Activated T-helper 1 cell treated with anti-CD3 and anti-CD28 coated beads, Interleukin-2, amount 50 U/mL, for 16 hours (primary cell): Measurements from ENCODE around the gene SLC46A3.
"Not testable (repeated sequence)": the region's sequence is repeated elsewhere in the genome, so short reads cannot be mapped to it uniquely, and the experiment has no call there.

Source experiments
- DNase-seq, 2 donors: peaks; one replicate each; pipeline ENCODE4 v3.0.0-alpha.2; 2020; ENCODE audit warnings: low read depth in 1 of 2, low spot score in 1 of 2

The SLC46A3 gene

GRCh38 chr13:28730762-28731161, 12.0 kb upstream of the SLC46A3 start:
- DNase-seq, result no peak

- no peak for DNase-seq
Measured at GRCh38 chr13:28729541-28729940, 10.8 kb upstream of the SLC46A3 start.

- no peak for DNase-seq
Measured at GRCh38 chr13:28728642-28729041, 9.9 kb upstream of the SLC46A3 start.

- DNase-seq, result no peak
Measured at GRCh38 chr13:28725046-28725610, 6.4 kb upstream of the SLC46A3 start.

DNA sequence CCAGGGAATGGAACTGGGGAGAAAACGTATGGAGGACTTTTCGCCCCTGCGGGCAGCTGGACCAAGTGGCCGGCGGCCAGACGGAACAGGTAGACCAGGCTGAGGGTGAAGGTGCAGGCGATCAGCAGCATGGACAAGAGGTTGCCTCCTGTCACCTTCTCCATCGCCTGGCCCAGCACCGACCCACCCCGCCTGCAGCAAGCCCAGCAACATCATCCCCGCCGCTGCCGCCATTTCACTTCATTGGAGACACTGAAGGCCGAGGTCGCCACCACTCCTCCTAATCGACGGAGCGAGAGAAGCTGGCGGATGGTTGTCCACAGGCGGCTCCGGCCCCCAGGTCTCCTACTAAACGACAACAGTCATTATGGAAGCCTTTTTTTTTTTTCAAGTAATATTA, 5.0 kb upstream of the SLC46A3 start:
- no peak for DNase-seq

DNA sequence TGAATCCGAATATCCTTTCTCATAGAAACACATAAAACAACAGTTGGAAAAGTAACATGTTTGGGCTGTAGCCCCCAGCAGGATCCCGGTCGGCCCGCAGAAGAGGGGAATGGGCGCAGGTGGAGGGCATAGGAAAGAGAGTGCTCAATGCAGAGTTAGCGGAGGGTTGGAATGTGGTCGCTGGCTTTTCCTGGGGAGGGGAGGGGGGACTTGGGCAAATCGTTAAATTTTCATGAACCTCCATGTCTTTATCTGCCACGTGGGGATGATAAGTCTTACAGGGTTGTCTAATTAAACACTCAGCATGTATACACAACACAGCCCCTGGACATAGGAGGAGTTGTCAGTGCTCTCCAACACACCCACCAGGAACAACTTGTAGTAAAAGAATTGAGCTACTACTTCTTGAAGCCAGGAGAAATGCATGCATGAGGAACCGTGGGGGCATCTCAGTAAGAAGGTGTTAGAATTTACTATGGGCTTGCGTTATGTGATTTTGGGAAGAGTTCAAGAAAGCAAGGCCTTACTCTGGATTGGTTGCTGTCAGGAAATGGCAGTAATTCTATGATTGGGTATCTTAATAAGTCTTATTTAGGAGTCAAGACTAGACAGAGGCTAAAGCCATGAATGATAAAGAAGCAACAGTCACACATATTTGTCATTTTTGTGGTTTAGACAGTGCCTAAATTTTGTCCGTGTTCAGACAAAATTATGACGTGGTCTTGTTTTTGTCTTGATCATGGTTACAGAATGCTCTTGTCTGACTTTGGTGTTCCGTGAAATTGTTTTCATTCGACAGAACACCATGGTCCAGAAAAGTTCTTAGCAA, 671 bp upstream of the SLC46A3 start:
- no peak for DNase-seq

DNA sequence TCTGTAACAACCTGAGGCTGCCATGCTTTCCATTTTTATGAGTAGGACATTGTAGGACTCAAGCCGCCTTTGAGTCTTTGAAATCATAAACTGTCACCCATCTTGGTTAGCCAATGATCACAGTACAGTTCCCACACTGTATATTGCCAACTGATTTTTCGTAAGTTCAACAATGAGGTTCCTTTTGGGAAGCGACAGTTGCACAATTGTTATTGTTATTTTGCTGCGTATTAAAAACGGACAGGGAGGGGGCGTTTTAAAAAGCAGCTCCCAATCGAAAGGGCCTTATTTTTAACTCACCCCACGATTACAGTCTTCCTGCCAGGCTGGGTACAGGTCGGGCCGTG, 601 bp downstream of the SLC46A3 start:
- DNase-seq, result no peak

GRCh38 chr13:28717170-28717569, 1.6 kb downstream of the SLC46A3 start:
- no peak for DNase-seq

- DNase-seq, result no peak
Measured at GRCh38 chr13:28716511-28716910, 2.3 kb downstream of the SLC46A3 start.

- no peak for DNase-seq
Measured at GRCh38 chr13:28714651-28715050, 4.1 kb downstream of the SLC46A3 start.

GRCh38 chr13:28710161-28710560, 8.6 kb downstream of the SLC46A3 start:
- no peak for DNase-seq

GRCh38 chr13:28707629-28708427, 10.9 kb downstream of the SLC46A3 start:
- no peak for DNase-seq

DNA sequence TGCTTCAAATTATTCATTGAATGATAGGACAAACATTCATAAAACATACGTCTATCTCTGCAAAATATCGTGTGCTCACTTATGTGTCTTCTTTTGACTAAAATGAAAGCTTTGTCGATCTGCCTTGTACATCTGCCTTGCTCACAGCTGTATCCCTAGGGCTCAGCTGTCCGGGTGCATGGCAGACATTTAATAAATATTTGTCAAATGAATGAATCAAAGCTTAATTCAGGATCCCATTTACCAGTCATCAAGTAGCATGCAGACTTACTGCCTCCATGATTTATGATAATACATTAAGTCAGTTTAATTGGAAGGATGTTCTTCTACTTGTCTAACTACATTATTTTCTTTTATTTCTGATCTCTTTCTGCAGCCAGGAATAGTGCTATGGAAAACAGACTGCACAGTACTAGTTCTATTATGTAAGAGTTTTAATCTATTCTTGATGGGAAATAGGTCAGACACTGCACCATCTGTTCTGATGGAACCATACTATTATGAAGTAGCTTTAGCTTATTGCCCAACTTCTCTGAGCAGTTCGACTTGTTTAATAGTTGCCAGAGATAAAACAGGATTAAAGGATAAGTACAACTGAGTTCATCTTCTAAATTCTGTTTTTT, 13.2 kb downstream of the SLC46A3 start:
- DNase-seq, result no peak

DNA sequence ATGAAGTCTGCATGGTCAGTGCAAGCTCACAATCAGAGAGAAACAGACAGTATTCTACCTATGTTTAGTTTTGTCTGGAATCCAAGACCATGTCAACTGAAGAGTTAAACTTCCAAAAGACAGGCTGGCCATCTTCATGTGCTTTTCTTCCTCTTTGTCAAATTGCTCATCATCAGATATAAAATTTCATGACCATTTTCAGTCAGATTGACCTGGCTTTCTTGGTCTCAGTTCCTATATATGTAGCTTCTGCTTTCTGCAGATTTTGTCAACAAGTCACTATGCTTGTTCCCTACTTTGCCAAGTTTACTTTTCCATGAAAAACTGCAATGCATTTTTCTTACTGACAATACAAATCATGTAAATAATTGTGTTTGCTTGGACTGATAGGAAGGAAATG, 13.9 kb downstream of the SLC46A3 start:
- DNase-seq, result no peak

- DNase-seq, result no peak
Measured at GRCh38 chr13:28704282-28704681, 14.5 kb downstream of the SLC46A3 start.

- DNase-seq, result no peak
Measured at GRCh38 chr13:28699246-28699645, 19.5 kb downstream of the SLC46A3 start.

DNA sequence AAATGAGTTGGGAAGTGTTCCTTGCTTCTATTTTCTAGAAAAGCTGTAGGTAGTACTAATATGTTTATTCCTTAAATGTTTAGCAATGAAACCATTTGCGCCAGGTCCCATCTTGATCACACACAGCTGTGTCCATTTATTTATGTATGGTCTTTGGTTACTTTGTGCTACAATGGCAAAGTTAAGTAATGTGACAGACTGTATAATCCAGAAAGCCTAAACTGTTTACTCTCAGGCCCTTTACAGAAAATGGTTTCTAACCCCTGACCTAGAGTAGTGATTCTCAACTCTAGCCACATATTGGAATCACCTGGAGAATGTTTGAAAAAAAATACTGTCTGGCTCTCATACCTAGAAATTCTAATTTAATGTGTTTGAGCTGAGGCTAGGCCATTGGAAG, 21.3 kb downstream of the SLC46A3 start:
- DNase-seq, result no peak

- not testable (repeated sequence) for DNase-seq
Measured at GRCh38 chr13:28693605-28694491, 24.9 kb downstream of the SLC46A3 start.

DNA sequence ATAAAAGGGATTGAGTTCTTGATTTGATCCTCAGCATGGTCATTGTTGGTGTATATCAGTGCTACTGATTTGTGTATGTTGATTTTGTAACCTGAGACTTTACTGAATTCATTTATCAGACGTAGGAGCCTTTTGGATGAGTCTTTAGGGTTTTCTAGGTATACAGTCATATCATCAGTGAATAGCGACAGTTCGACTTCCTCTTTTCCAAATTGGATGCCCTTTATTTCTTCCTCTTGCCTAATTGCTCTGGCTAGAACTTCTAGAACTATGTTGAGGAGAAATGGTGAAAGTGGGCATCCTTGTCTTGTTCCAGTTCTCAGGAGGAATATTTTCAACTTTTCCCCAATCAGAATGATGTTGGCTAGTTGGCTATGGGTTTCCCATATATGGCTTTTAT, 32.9 kb downstream of the SLC46A3 start:
- no peak for DNase-seq

DNA sequence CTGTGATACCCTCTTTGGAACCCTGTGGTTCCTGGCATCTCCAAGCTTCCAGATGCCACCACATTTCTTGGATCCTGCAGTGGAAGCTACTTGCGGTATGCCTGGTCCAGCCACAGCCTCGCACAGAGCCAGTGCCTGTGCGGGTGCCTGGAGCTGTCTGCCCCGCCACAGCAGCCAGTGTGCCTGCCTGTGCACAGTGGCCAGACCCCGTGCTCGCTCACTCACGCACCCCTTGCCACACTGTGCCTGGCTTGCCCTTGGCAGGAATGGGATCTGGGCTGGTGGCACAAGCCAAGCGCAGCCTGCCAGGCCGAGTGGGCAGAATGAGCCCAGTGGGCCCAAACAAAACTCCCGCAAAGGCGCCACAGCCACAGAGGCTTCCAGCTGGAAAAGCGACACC, 33.7 kb downstream of the SLC46A3 start:
- no peak for DNase-seq

GRCh38 chr13:28684257-28684656, 34.5 kb downstream of the SLC46A3 start:
- no peak for DNase-seq
